GM12864 (cell line): ENCODE results near the gene PSMB7.

Experiments used
- DNase-seq: peaks from one replicate; pipeline ENCODE4 v3.0.0-alpha.2; 2011; ENCODE audit warnings: low read depth
- H3K4me3 ChIP-seq: 2 replicates; pipeline ENCODE4 v1.5.1; 2011; ENCODE audit warnings: mild to moderate bottlenecking, low read depth, low read length, control low read depth
- TF ChIP-seq, protein P1 (sequence below): IDR thresholded peaks from 2 replicates; pipeline ENCODE4 v1.5.1; 2011; ENCODE audit warnings: low read depth, mild to moderate bottlenecking, moderate library complexity, low read length, control low read depth, inconsistent platforms; ENCODE audit errors: missing control alignments

Gene PSMB7

DNA sequence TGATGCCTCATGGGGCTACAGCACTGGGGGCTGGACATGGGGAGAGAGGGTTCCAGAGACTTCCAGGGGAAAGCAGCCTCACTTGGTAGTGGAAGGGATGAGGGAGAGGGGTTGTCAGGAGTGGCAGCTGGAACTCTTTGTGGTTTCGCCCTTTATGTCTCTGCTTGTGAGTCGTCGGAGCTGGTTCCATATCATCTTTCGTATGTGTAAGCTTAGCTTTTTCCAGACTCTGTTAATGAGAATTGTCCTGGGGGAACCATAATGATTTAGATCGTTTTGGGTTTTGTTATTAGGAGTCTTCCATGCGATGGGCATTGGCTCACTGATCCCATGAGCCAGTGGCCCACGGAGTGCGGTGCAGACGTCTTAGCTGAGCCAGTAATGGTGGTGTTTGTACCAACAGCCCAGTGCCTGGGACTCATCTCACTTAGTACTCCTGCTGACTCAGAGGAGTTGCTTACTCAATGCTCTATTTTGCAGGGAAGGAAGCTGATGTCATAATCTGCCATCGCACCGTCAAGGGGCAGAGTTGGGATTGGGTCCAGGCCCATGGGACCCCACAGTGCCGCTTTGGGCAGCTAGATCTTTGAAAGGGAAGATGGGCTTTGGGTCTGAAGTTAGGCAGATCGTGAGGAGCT lies 109.0 kb downstream of the PSMB7 start:
- no peak overlapping the region for H3K4me3 ChIP-seq
- no peak for DNase-seq
- TF ChIP-seq, protein P1, sequence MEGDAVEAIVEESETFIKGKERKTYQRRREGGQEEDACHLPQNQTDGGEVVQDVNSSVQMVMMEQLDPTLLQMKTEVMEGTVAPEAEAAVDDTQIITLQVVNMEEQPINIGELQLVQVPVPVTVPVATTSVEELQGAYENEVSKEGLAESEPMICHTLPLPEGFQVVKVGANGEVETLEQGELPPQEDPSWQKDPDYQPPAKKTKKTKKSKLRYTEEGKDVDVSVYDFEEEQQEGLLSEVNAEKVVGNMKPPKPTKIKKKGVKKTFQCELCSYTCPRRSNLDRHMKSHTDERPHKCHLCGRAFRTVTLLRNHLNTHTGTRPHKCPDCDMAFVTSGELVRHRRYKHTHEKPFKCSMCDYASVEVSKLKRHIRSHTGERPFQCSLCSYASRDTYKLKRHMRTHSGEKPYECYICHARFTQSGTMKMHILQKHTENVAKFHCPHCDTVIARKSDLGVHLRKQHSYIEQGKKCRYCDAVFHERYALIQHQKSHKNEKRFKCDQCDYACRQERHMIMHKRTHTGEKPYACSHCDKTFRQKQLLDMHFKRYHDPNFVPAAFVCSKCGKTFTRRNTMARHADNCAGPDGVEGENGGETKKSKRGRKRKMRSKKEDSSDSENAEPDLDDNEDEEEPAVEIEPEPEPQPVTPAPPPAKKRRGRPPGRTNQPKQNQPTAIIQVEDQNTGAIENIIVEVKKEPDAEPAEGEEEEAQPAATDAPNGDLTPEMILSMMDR, result no peak

DNA sequence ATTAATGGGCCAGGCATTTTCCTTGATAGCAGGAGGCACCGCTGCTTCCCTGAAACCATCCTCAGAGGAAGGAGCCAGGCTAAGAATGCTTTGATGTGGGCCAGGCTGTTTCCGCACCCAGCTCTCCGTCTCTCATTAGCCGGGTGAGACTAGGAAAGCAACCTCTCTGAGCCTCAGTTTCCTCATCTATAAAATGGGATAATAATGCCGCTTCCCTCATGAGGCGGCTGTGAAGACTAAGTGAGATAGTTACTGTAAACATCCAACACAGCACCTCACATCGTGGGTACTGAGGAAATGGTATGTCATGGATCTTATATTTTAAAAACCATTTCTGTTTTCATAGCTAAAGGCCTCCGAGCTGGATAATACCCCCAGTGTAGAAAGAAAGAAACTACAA lies 111.0 kb downstream of the PSMB7 start:
- TF ChIP-seq, protein P1, result no peak
- no peak for DNase-seq
- no peak overlapping the region for H3K4me3 ChIP-seq

DNA sequence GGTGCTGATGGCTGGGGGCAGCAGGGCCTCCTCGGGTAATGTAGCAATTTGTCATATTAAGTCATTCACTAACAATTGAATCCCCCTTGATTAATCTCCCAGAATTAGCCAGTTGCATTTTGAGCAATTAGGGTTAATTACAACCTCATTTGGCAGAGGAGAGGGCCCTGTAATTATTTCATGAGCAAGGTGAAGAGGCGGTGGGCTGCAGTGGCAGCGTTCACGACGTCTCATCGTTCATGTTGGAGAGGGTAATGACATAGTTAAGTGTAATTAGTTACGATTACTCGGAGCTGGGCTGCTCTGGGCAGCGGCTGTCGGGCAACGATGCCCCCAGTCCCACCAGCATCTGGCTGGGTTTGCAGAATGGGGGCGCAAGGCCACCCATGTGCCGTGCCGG lies 111.5 kb downstream of the PSMB7 start:
- no peak overlapping the region for H3K4me3 ChIP-seq
- no peak for DNase-seq
- TF ChIP-seq, protein P1, result no peak
